HPDE6-E6E7 (cell line): ENCODE data around the gene UBE2J1.
"Not testable (repeated sequence)": the region's sequence is repeated elsewhere in the genome, so short reads cannot be mapped to it uniquely, and the experiment has no call there.

Experiments used
- DNase-seq: peaks from one replicate; pipeline ENCODE4 v3.0.0; 2011; ENCODE audit warnings: missing footprints; ENCODE audit errors: extremely low spot score

UBE2J1 gene

DNA sequence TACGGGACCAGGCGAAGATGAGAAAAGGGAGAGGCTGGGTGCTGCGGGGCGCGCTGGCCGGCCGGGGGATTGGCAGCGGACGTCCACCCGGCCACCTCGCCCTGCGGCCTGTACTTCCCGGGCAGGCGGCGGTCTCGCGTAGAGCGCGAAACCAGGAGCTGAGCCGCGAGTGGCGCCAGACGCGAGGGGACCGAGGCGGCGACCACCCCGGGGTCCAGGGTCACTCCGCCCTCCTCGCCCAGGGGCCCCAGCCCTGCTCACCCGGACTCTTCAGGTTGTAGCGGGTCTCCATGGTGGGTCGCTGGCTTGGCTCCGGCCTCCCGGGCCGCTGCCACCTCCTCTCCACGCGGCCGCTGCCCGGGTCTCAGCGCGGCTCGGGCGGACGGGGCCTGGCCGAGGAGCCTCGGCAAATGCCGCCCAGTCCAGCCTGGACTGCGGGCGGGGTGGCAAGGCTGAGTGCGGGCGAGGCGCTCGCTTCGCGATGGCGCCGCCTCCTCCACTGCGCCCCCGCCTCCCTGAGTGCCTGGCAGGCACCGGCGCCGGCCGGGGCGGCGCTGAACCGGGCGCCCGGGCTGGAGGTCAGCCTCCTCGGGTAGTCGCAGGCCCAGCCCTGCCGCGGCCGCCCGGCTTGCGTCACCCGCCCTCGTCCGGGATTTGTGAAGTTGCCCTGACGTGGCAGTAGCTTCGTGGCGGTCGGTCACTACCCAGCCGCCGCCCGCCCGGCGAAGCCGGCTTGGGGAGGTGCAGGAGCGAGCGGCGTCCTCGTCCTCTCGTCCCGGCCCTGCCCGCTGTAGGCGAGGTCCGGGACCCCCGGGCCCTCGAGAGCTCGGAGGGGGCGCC lies at the start of gene UBE2J1:
TSS of gene UBE2J1 (minus strand) at position 445 of the 840 bp plus-strand sequence. CDS start at position 292, 153 bp downstream.
- peak; percentile 83 for DNase-seq

GRCh38 chr6:89400912-89401399 lies 48.4 kb upstream of the UBE2J1 start:
- no peak for DNase-seq

GRCh38 chr6:89400050-89400449 lies 47.5 kb upstream of the UBE2J1 start:
- DNase-seq: no peak

DNA sequence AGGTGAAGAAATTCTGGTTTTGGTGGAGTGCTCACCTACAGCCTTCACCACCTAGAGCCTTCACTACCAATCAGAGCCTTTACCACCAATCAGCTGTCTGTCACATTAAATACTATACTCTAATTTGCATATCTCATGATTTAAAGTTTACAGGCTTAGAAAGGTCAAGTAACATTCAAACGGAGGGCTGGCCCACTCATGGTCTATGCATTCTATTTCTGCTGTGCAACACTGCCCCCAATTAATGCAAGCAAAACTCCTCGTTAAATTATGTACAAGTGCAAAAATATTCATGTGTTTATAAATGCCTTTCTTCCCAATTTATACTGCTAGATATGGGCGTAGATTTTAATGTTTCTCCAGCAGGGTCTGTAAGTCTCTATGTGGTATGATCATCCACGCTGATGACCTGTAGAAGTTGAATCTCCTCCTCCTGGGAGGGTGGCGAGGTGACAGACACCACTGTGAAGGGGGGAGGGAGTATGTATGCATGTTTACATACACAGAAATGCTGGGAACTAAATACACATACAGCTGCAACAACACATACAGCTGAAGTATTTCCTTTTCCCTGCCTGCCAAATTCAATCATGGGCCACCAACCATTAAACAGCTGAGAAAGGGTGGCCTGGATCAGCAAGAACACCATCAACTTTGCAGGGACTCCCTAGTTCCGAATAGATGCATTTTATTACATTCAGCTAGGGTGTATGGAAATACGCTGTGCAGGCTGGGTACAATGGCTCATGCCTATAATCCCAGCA lies 46.4 kb upstream of the UBE2J1 start:
- no peak for DNase-seq

GRCh38 chr6:89397884-89398283 lies 45.4 kb upstream of the UBE2J1 start:
- not testable (repeated sequence) for DNase-seq

DNA sequence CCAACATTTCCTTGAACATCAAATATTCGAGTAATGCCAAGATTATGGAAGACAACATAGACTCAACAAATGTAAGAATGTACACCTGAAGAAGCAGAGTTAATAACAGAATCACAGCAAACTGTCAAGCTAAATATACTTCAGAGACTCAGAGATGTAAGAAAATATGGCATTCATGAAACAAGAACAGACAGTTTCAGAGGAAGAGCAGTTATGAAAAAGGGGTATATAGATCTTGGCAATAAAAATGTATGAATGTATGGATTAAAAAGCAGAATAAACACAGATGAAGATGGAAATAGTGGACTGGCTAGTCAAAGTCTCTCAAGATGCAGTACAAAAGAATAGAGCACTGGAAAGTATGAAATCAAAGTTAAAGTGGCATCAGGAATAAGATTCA lies 41.1 kb upstream of the UBE2J1 start:
- no peak for DNase-seq

DNA sequence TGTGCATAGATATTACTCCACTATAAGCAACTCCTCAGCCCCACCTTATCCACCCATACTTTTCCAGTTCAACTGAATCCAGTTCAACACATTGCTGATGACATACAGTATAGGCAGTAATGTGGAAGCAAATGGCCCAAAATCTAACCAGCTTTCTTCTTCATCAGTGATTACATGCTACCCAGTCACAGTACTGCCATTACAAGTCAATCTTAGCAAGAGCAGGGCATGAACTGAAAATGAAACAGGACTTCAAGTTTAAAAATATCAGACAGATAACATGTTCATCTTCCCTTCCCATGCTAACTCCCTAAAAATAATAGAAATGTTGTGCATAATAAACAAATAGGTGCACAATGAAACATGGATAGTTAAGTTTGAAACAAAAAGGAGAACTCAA lies 40.3 kb upstream of the UBE2J1 start:
- DNase-seq: no peak

- no peak for DNase-seq
These were observed 36.3 kb upstream of the UBE2J1 start for GRCh38 chr6:89388846-89389245.

GRCh38 chr6:89387516-89388201 lies 35.1 kb upstream of the UBE2J1 start:
- DNase-seq: no peak

GRCh38 chr6:89386917-89387491 lies 34.5 kb upstream of the UBE2J1 start:
- DNase-seq: no peak

DNA sequence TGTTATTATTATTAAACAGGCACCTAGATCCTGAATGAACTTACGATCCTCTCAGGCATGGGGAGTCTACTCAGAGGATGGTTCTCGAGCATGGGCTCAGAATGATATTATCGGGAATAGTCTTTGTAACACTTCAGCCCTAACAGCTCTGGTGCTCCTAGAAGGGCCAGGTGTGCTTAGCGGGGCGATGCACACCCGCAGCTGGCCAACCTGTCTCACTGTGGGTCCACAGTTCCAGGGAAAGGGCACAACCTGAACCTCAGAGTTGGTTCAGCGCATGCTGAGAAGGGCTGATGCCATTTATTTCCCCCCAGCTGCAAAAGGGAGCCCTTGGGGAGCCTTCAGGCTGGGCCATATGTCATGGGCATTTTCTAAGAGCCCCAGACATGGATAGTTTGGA lies 33.3 kb upstream of the UBE2J1 start:
- DNase-seq: no peak

- DNase-seq: peak; percentile 77
These were observed 32.7 kb upstream of the UBE2J1 start for GRCh38 chr6:89385156-89385667.

DNA sequence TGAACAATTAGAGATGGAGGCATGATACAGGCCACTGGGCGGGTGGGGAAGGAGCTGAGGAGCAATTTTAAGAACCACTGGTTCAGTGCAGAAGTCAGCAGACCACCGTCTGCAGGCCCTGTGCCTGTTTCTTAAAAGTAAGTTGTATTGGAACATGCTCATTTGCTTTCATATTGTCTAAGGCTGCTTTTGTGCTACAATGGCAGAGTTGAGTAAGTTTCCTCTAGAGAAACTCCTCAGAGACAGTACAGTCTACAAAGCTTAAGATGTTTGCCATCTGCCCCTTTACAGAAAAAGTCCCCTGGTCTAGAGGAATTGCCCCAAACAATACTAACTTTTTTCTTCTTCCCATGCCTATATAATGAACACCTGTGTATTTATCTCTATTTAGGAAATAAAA lies 28.5 kb upstream of the UBE2J1 start:
- DNase-seq: no peak

DNA sequence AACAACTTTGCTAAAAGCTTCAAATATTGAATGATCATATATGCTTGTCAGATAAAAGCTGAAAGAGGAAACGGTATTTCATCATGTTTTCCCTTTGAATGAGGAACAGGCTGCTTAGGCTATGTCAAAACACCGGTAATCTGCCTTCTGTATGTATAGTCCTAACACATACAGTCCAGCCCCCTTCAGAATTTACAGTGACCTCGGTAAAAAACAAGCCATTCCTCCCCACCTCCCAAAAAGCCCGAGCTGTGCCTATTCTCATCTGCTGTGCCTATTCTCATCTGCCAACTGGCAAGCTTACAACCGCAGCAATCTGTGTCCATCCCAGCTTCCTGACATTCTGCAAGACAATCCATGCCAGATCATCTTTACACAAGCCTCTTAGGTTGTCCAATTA lies 26.8 kb upstream of the UBE2J1 start:
- DNase-seq: no peak

DNA sequence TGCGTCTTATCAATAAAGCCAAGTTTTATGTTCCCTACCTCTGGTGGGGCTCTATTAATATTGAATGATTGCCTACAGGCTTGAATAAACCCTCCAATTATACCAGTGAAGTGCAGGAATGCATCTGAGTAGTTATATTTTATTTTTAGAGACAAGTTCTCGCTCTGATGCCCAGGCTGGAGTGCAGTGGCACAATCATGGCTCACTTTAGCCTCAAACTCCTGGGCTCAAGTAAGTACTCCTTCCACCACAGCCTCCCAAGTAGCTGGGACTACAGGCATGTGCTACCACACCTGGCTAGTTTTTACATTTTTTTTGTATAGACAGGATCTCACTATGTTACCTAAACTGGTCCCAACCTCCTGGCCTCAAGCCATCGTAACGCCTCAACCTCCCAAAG lies 26.1 kb upstream of the UBE2J1 start:
- DNase-seq: no peak

DNA sequence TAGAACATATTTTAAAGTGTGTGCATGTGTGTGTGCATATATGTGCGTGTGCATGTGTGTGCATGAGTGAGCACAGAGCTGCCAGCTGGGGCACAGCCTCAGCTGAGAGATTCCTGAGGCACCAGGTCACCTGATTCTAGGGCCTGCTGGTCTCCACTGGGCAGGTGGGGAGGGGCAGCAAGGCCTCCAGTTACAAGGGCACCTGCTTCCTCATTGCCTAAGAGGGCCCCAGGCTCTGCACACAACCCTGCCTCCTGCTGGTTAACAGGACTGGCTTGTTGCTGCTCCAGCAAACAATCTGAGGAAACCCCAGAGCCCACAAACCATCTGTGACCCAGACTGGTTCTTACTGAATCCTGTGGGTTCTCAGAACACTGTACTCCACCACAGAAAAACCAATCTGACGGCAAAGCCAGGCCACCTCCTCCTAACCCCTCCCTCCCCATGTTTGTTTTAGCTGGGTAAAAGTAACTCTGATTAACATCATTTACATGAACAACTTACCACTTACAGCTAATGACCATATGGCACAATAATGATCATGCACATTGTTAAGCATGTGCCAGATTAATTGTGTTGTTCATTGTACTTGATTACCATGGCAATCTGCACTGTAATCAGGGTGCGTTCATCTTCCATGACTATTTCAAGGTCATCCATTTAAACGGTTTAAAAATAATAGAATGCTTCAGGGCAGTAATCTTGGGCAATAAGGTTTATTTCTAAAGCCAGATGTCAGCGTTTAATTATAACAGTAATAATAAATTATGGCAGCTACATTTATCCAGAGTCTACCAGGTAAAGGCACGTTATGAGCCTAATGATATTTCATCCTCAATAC lies 23.1 kb upstream of the UBE2J1 start:
- DNase-seq: peak; percentile 10

- DNase-seq: no peak
These were observed 20.0 kb upstream of the UBE2J1 start for GRCh38 chr6:89372506-89372901.

DNA sequence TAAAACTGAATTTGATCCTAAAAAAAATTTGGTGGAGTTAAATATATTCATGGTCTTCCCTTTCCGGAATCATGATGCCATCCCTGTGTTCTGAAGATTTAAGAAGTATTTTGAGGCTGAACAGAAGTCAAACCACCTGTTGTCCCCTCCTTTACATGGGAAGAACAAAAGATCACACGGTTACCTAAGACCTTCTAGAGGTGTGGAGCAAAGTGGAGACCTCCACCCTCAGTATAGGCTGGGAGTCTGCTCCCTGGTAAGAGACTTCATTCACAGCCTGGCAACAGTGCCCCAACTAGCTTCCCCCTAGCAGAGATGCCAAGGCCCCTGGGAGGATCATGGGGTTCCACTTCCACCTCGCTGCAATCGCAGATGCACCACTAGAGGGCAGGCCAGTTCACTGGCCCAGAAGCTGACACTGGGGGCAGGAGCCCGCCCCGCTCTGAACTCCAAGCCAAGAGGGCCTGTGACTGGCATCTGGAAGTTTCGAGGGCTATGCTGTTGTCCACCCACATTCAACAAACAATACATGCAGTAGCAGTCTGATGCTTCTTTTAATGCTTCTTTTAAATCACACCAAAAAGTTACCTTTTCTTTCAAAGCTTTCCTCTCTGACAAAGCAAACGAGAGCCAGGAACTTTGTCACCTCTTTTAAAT lies 19.5 kb upstream of the UBE2J1 start:
- DNase-seq: peak; percentile 77

- DNase-seq: peak; percentile 67
These were observed 16.5 kb upstream of the UBE2J1 start for GRCh38 chr6:89368999-89369398.

- peak; percentile 17 for DNase-seq
These were observed 15.6 kb upstream of the UBE2J1 start for GRCh38 chr6:89368107-89368506.
